ENCODE measurements around the gene ATP6V0E1.

ATP6V0E1 gene

GRCh38 chr5:172999974-173000373 is 16.4 kb downstream of the ATP6V0E1 start:
- no peak for DNase-seq (ENCODE audit: low read depth)
- H3K4me3 ChIP-seq (ENCODE audit: low read depth, low read length), result no peak overlapping the region
- TF ChIP-seq, protein P1, sequence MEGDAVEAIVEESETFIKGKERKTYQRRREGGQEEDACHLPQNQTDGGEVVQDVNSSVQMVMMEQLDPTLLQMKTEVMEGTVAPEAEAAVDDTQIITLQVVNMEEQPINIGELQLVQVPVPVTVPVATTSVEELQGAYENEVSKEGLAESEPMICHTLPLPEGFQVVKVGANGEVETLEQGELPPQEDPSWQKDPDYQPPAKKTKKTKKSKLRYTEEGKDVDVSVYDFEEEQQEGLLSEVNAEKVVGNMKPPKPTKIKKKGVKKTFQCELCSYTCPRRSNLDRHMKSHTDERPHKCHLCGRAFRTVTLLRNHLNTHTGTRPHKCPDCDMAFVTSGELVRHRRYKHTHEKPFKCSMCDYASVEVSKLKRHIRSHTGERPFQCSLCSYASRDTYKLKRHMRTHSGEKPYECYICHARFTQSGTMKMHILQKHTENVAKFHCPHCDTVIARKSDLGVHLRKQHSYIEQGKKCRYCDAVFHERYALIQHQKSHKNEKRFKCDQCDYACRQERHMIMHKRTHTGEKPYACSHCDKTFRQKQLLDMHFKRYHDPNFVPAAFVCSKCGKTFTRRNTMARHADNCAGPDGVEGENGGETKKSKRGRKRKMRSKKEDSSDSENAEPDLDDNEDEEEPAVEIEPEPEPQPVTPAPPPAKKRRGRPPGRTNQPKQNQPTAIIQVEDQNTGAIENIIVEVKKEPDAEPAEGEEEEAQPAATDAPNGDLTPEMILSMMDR (IDR thresholded peaks at IDR 0.05; ENCODE audit: control insufficient read depth, extremely low read depth, insufficient read depth), result no peak

DNA sequence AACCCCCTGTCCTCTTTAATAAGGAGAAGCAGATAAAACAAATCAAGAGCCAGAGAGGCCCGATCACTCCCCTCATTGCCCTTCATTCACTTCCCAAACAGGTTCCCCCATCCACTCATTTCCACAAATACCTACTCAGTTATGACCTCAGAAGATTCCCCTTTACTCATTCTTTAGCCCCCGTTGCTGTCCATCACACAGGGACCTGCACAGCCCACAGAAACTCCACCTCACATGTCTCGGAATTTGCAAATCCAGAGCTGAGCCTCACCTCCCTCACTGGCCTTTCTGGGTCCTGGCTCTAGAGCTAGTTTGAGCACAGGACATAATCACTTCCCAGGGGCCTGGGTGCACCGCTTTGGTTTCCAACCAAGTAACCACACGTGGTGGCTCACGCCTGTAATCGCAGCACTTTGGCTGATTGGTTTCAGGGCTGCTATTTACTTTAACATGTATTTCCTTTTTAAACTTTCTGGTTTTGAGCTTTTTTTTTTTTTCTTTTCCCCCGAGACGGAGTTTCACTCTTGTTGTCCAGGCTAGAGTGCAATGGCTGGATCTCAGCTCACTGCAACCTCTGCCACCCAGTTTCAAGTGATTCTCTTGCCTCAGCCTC is 17.8 kb downstream of the ATP6V0E1 start:
- H3K4me3 ChIP-seq (ENCODE audit: low read depth, low read length), result no peak overlapping the region
- TF ChIP-seq, protein P1 (IDR thresholded peaks at IDR 0.05; ENCODE audit: control insufficient read depth, extremely low read depth, insufficient read depth), result no peak
- DNase-seq (ENCODE audit: low read depth), result no peak

GRCh38 chr5:173003360-173003759 is 19.8 kb downstream of the ATP6V0E1 start:
- TF ChIP-seq, protein P1 (IDR thresholded peaks at IDR 0.05; ENCODE audit: control insufficient read depth, extremely low read depth, insufficient read depth), result no peak
- DNase-seq (ENCODE audit: low read depth), result no peak
- no peak overlapping the region for H3K4me3 ChIP-seq (ENCODE audit: low read depth, low read length)

- no peak for DNase-seq (ENCODE audit: low read depth)
- no peak overlapping the region for H3K4me3 ChIP-seq (ENCODE audit: low read depth, low read length)
- TF ChIP-seq, protein P1 (IDR thresholded peaks at IDR 0.05; ENCODE audit: control insufficient read depth, extremely low read depth, insufficient read depth), result no peak
Observed at GRCh38 chr5:173004013-173004412, 20.4 kb downstream of the ATP6V0E1 start.

GRCh38 chr5:173004447-173004846 is 20.9 kb downstream of the ATP6V0E1 start:
- no peak overlapping the region for H3K4me3 ChIP-seq (ENCODE audit: low read depth, low read length)
- no peak for DNase-seq (ENCODE audit: low read depth)
- TF ChIP-seq, protein P1 (IDR thresholded peaks at IDR 0.05; ENCODE audit: control insufficient read depth, extremely low read depth, insufficient read depth), result no peak

DNA sequence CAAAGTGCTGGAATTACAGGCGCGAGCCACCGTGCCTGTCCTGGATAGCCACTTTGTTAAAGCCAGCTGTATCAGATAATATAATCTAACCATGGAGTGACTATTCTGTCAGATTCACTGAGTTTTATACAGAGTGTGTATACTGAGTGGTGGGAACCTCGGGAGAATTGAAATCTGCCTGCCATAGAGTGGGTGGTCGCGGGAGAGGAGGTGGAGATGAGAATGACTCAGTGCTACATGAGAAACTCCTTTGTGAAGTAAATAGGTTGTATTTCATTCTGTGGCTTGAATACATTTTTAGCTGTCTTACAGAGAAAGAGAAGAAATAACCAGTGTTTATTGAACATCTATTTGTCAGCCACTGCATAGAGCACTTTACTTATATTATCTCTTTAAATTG is 26.4 kb downstream of the ATP6V0E1 start:
- TF ChIP-seq, protein P1 (IDR thresholded peaks at IDR 0.05; ENCODE audit: control insufficient read depth, extremely low read depth, insufficient read depth), result no peak

More for the DNA sequence above, 26.4 kb downstream of the ATP6V0E1 start:
- no peak overlapping the region for H3K4me3 ChIP-seq (ENCODE audit: low read depth, low read length)
- DNase-seq (ENCODE audit: low read depth), result no peak

All from LNCaP clone FGC (cell line).